ENCODE data around the gene UCK2.

UCK2 gene

GRCh38 chr1:165942927-165943597 is 115.6 kb downstream of the UCK2 start:
- DNase-seq, result no peak

GRCh38 chr1:165945911-165946310 is 118.5 kb downstream of the UCK2 start:
- DNase-seq, result no peak

GRCh38 chr1:165947797-165948455 is 120.5 kb downstream of the UCK2 start:
- no peak for DNase-seq

GRCh38 chr1:165949335-165950130 is 122.1 kb downstream of the UCK2 start:
- no peak for DNase-seq

GRCh38 chr1:165954940-165955339 is 127.5 kb downstream of the UCK2 start:
- DNase-seq, result peak in 1 of 2 donors; percentile 11

- DNase-seq, result no peak
These were observed 130.9 kb downstream of the UCK2 start for GRCh38 chr1:165958306-165958705.

GRCh38 chr1:165960136-165960535 is 132.7 kb downstream of the UCK2 start:
- DNase-seq, result no peak

- DNase-seq, result no peak
These were observed 133.5 kb downstream of the UCK2 start for GRCh38 chr1:165960881-165961280.
